Astrocyte of the cerebellum (primary cell): Measurements from ENCODE around the gene TCP10L.

Experiments
- DNase-seq: peaks from one replicate; pipeline ENCODE4 v3.0.0-alpha.2; 2011; ENCODE audit warnings: low read depth
- H3K4me3 ChIP-seq: 2 replicates; pipeline ENCODE4 v1.5.1; 2011; ENCODE audit warnings: mild to moderate bottlenecking, low read depth, low read length, moderate library complexity
- CTCF ChIP-seq: IDR thresholded peaks from 2 replicates; pipeline ENCODE4 v1.5.1; 2012; ENCODE audit warnings: low read length, low read depth, moderate library complexity, mild to moderate bottlenecking; ENCODE audit errors: missing control alignments
- in situ Hi-C: cut with HindIII; loops from 2 replicates; pipeline ENCODE4 v1.10.0; 2017; ENCODE audit warnings: low sequenced_read_pairs

TCP10L gene

GRCh38 chr21:32560896-32561295 lies 24.4 kb downstream of the TCP10L start:
- H3K4me3 ChIP-seq: no peak overlapping the region
- DNase-seq: no peak
- TF ChIP-seq CTCF: no peak
- in situ Hi-C loops: no loop called here

- DNase-seq: no peak
- in situ Hi-C loops: no loop called here
- H3K4me3 ChIP-seq: no peak overlapping the region
- TF ChIP-seq CTCF: no peak
These were observed 26.2 kb downstream of the TCP10L start for GRCh38 chr21:32559006-32559610.

- no peak for DNase-seq
- no peak for TF ChIP-seq CTCF
- no peak overlapping the region for H3K4me3 ChIP-seq
- in situ Hi-C loops: no loop called here
These were observed 27.2 kb downstream of the TCP10L start for GRCh38 chr21:32558106-32558505.

- in situ Hi-C loops: no loop called here
- no peak for TF ChIP-seq CTCF
- no peak for DNase-seq
- no peak overlapping the region for H3K4me3 ChIP-seq
These were observed 30.3 kb downstream of the TCP10L start for GRCh38 chr21:32554832-32555638.

GRCh38 chr21:32549886-32550285 lies 35.4 kb downstream of the TCP10L start:
- TF ChIP-seq CTCF: no peak
- no peak overlapping the region for H3K4me3 ChIP-seq
- no peak for DNase-seq
- in situ Hi-C loops: no loop called here

GRCh38 chr21:32549440-32549839 lies 35.9 kb downstream of the TCP10L start:
- no peak for DNase-seq
- in situ Hi-C loops: no loop called here

More at GRCh38 chr21:32549440-32549839, 35.9 kb downstream of the TCP10L start:
- no peak overlapping the region for H3K4me3 ChIP-seq
- no peak for TF ChIP-seq CTCF
